Colonic mucosa (tissue), 4 donors: ENCODE data around the gene WWOX. TPM values are rescaled to one million over a fixed set of nuclear protein-coding genes. Genes with fewer than 3 reads are reported as not detected.

ENCODE experiments used
- DNase-seq: peaks from one replicate; pipeline ENCODE4 v3.0.0-alpha.2; 2020
- H3K27ac ChIP-seq: fragments of 200-600 bp; one replicate; pipeline ENCODE4 v1.8.0; 2021
- H3K27me3 ChIP-seq: fragments of 200-600 bp; one replicate; pipeline ENCODE4 v1.8.0; 2021
- H3K36me3 ChIP-seq: fragments of 200-600 bp; one replicate; pipeline ENCODE4 v1.8.0; 2021
- H3K4me1 ChIP-seq: fragments of 200-600 bp; one replicate; pipeline ENCODE4 v1.8.0; 2021; ENCODE audit warnings: mild to moderate bottlenecking
- H3K4me3 ChIP-seq: fragments of 200-600 bp; one replicate; pipeline ENCODE4 v1.8.0; 2021
- H3K9ac ChIP-seq, 2 donors: one replicate each; pipeline ENCODE4 v1.7.0; 2013; ENCODE audit warnings: control low read depth in 2 of 2, low read depth in 2 of 2, low read length in 2 of 2
- H3K9me3 ChIP-seq: fragments of 200-600 bp; one replicate; pipeline ENCODE4 v1.8.0; 2021
- intact Hi-C: fragments of 100-400 bp; cut with DNase I; formaldehyde crosslinking; loops from one replicate; pipeline ENCODE4 v1.14.1; 2022
- total RNA-seq, 2 donors: library from RNA; stranded (reverse); fragmentation: NEBNext Ultra II Directional in 1 of 2; extraction: Animal tissue kit (Norgen Biotek cat#: 25700) in 1 of 2; gene quantifications; one replicate each; pipeline ENCODE4 v1.2.1, GENCODE V29; 2021
- TF ChIP-seq, protein P1 (sequence below): fragments of 200-600 bp; IDR thresholded peaks from one replicate; pipeline ENCODE4 v1.8.0; 2022; ENCODE audit warnings: antibody characterized with exemption, mild to moderate bottlenecking
- donor health status: healthy.
- donor health status: DM: no; HTN: no; CAD: no.
- donor health status: DM: no; HTN: no; CAD: no.

The WWOX gene
- total RNA-seq, 2 donors from 2014 or later, result 7.2 to 11.0 TPM

DNA sequence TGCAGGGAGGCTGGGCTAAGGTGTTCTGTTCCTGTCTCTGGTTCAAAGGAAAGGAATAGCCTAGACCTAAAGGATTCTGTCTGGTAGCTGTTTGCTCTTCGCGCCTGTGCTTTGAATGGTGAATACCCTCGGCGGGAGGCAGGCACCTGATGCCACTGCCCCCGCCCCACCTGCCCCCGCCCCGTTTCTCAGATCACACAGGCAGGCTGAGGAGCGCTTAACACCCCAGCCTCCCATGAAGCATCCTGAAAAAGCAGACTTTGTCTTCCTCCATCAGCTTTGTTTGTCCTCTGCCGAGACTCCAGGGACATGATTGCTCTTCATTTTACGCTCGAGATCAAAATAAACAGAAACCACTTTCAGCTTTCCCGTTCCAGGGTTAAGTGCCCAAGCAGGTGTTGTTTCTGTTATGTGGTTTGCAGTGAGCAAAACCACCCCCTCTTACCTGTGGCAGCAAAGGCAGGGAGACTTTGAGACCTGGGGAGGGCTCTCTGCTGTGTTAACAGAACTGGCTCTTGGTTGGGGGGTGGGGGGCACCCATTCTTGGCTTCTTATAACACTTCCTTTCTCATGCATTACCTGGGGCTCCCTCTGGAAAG is 452.1 kb downstream of the WWOX start:
- H3K27ac ChIP-seq, result no peak overlapping the region
- H3K36me3 ChIP-seq, result no peaks in the 10 kb centered on the region
- H3K27me3 ChIP-seq, result no peaks in the 10 kb centered on the region
- no peaks in the 10 kb centered on the region for H3K9me3 ChIP-seq
- intact Hi-C loops, result no loop called here
- H3K9ac ChIP-seq, result no peak overlapping the region
- no peaks in the 10 kb centered on the region for H3K4me1 ChIP-seq
- H3K4me3 ChIP-seq, result no peak overlapping the region
- TF ChIP-seq, protein P1, sequence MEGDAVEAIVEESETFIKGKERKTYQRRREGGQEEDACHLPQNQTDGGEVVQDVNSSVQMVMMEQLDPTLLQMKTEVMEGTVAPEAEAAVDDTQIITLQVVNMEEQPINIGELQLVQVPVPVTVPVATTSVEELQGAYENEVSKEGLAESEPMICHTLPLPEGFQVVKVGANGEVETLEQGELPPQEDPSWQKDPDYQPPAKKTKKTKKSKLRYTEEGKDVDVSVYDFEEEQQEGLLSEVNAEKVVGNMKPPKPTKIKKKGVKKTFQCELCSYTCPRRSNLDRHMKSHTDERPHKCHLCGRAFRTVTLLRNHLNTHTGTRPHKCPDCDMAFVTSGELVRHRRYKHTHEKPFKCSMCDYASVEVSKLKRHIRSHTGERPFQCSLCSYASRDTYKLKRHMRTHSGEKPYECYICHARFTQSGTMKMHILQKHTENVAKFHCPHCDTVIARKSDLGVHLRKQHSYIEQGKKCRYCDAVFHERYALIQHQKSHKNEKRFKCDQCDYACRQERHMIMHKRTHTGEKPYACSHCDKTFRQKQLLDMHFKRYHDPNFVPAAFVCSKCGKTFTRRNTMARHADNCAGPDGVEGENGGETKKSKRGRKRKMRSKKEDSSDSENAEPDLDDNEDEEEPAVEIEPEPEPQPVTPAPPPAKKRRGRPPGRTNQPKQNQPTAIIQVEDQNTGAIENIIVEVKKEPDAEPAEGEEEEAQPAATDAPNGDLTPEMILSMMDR, result no peak
- no peak for DNase-seq

DNA sequence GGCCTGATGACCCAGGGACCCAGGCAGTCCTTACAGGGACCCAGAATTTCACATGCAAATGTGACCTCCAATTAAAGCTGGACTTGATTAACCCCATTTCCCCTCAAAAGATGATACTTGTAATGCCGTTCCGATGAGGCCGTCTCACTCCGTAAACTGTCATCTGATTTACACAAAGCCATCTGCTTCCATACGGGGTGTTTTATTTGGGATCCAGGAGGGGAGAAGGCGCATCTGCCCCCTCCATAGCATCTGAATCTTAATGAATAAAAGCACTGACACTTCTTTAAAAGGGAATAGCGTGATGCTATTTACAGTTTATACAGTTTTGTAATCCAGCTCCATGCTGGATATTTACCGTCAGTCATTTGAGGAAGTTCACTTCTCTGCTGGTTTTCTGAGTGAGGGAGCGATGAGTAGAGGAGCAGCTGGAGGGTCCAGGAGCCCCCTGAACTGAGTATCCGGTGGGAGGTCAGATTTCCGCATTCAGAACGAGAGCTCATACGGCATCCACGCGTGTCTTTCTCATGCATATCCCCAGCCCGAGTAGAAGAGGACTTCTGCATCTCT is 452.7 kb downstream of the WWOX start:
- no peak overlapping the region for H3K4me3 ChIP-seq
- intact Hi-C loops, result no loop called here
- no peak for DNase-seq
- no peaks in the 10 kb centered on the region for H3K27me3 ChIP-seq
- TF ChIP-seq, protein P1, result no peak
- no peak overlapping the region for H3K27ac ChIP-seq
- H3K9me3 ChIP-seq, result no peaks in the 10 kb centered on the region
- no peak overlapping the region for H3K9ac ChIP-seq
- no peaks in the 10 kb centered on the region for H3K4me1 ChIP-seq
- no peaks in the 10 kb centered on the region for H3K36me3 ChIP-seq

DNA sequence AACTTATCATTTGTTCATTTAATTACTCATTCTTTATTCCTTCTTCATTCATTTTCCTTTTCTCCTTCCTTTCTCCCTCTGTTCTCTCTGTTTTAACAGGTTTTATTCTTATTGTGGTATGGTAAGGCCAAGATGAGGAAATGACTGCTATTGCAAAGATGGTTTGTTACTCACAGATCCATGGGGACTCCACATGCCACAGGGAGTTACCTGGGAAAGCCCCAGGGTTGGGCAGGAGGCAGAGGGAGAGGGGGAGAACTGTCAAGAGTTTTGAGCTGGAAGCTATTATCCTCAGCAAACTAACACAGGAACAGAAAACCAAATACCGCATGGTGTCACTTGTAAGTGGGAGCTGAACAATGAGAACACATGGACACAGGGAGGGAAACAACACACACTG is 453.3 kb downstream of the WWOX start:
- H3K27me3 ChIP-seq, result no peaks in the 10 kb centered on the region
- no peak overlapping the region for H3K9ac ChIP-seq
- no peak overlapping the region for H3K4me3 ChIP-seq
- TF ChIP-seq, protein P1, result no peak
- H3K9me3 ChIP-seq, result no peaks in the 10 kb centered on the region
- no peaks in the 10 kb centered on the region for H3K36me3 ChIP-seq
- DNase-seq, result no peak
- H3K4me1 ChIP-seq, result no peaks in the 10 kb centered on the region
- intact Hi-C loops, result no loop called here
- H3K27ac ChIP-seq, result no peak overlapping the region

DNA sequence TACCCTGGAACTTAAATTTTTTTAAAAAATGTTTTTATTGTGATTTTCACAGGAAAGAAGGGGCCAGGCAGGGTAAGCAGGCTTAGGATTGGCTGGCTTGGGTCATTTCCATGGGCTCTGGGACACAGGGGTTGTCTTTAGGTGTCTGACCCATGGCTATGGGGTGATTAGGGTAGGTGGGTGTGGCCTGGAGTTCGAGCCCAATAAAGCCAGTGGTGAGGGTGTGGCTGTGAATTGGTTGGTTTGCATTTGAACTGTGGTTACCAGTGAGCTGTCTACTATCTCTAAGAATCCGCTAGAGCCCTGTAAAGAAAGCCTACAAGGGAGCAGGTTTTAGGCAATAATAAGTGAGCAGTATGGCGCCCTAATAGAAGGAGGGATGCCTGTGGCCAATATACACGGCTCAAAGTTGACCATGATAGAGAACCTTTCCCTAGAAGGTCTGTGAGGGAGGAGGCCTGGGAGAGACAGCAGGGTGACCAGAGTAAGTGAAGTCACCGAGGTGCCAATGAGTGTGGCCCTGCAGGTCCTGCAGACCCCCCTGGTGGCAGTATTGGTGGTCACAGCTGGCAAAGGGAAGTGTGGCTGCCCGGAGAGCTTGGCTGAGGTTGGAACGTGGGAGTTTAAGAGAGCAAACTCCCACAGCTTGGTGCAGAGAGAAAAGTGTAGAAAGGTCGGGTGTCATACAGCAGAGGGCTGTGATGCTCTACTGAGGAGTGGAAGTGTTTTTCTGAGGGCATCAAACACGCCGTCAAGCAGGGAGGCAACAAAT is 454.0 kb downstream of the WWOX start:
- H3K36me3 ChIP-seq, result no peaks in the 10 kb centered on the region
- intact Hi-C loops, result no loop called here
- DNase-seq, result no peak
- H3K9me3 ChIP-seq, result no peaks in the 10 kb centered on the region
- H3K4me1 ChIP-seq, result no peaks in the 10 kb centered on the region
- no peak overlapping the region for H3K4me3 ChIP-seq
- H3K9ac ChIP-seq, result no peak overlapping the region
- TF ChIP-seq, protein P1, result no peak
- H3K27ac ChIP-seq, result no peak overlapping the region
- H3K27me3 ChIP-seq, result no peaks in the 10 kb centered on the region

DNA sequence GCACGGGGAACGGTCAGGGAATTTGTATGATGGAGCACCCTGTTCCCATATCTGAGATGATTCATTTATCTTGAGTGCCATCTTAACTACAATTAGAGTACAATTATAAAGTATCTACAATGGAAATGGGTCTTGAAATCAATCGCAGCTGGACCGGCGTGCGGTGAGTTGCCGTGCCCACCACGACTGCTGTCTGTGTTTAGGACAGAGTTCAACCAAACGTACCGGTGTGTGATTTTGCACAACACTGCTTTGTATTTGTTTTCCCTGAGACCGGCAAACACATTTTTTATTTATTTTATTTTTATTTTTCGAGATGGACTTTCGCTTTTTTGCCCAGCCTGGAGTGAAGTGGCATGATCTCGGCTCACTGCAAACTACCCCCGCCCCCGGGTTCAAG is 457.0 kb downstream of the WWOX start:
- no peak for DNase-seq
- Histone ChIP-seq H3K27ac (no peak overlapping the region), H3K27me3 (no peaks in the 10 kb centered on the region), H3K4me1 (no peaks in the 10 kb centered on the region), H3K9me3 (no peaks in the 10 kb centered on the region), H3K4me3 (no peak overlapping the region), H3K36me3 (no peaks in the 10 kb centered on the region), H3K9ac (no peak overlapping the region)
- TF ChIP-seq, protein P1, result no peak
- intact Hi-C loops, result no loop called here
